Thyroid gland (tissue), 4 donors: ENCODE results near the gene NBAS.

Source experiments
- POLR2A ChIP-seq, 2 donors: fragments of 450-650 bp; IDR thresholded peaks; one replicate each; pipeline ENCODE4 v1.6.1; 2017; ENCODE audit warnings: antibody characterized with exemption in 2 of 2, mild to moderate bottlenecking in 2 of 2, moderate library complexity in 1 of 2
- TF ChIP-seq, protein P1 (sequence below), 6 experiments: fragments of 200-600 bp in 3 of 6; fragments of 450-650 bp in 3 of 6; sonication (generic) in 3 of 6; IDR thresholded peaks; one replicate each; pipeline ENCODE4 v1.5.1; 2016 to 2019; ENCODE audit warnings: antibody characterized with exemption in 6 of 6, mild to moderate bottlenecking in 2 of 6, inconsistent platforms in 1 of 6, moderate library complexity in 1 of 6

DNA sequence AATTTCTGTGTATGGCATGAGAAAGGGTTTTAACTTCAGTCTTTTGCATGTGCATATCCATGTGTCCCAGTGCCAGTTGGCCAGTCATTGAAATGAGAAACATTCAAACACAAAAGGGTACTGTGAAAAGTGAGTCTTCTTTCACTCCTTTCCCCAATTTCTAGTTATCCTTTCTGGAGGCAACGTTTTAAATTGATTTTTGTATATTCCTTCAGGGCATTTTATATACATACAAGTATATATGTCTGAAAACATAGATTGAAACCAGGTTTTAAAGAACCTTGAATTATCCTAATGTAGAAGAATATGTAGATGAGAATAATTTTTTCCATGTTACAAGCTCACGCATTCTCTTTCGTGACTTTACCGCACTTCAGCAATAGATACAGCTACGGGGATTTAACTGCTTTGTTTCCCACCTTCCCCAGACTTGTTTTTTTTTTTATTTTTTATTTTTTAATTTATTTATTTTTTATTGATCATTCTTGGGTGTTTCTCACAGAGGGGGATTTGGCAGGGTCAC is 49.4 kb upstream of the NBAS start:
- TF ChIP-seq, protein P1, sequence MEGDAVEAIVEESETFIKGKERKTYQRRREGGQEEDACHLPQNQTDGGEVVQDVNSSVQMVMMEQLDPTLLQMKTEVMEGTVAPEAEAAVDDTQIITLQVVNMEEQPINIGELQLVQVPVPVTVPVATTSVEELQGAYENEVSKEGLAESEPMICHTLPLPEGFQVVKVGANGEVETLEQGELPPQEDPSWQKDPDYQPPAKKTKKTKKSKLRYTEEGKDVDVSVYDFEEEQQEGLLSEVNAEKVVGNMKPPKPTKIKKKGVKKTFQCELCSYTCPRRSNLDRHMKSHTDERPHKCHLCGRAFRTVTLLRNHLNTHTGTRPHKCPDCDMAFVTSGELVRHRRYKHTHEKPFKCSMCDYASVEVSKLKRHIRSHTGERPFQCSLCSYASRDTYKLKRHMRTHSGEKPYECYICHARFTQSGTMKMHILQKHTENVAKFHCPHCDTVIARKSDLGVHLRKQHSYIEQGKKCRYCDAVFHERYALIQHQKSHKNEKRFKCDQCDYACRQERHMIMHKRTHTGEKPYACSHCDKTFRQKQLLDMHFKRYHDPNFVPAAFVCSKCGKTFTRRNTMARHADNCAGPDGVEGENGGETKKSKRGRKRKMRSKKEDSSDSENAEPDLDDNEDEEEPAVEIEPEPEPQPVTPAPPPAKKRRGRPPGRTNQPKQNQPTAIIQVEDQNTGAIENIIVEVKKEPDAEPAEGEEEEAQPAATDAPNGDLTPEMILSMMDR (IDR thresholded peaks at IDR 0.05), result no peak
- TF ChIP-seq POLR2A (IDR thresholded peaks at IDR 0.05), result no peak
